ENCODE data around the gene PRKN. TPM values are rescaled to one million over a fixed set of nuclear protein-coding genes. Genes with fewer than 3 reads are reported as not detected.

Gene PRKN
- total RNA-seq, 1 experiment from 2014 or later: 0.46 TPM

- no TSS peak for BruUV-seq (replicated peaks)
- CTCF ChIA-PET: no interaction called here
- TF ChIP-seq TCF7L2 (IDR thresholded peaks at IDR 0.05; ENCODE audit: low read depth, low read length): no peak
- no peak for TF ChIP-seq CTCF (IDR thresholded peaks at IDR 0.05)
- TF ChIP-seq, protein P1, sequence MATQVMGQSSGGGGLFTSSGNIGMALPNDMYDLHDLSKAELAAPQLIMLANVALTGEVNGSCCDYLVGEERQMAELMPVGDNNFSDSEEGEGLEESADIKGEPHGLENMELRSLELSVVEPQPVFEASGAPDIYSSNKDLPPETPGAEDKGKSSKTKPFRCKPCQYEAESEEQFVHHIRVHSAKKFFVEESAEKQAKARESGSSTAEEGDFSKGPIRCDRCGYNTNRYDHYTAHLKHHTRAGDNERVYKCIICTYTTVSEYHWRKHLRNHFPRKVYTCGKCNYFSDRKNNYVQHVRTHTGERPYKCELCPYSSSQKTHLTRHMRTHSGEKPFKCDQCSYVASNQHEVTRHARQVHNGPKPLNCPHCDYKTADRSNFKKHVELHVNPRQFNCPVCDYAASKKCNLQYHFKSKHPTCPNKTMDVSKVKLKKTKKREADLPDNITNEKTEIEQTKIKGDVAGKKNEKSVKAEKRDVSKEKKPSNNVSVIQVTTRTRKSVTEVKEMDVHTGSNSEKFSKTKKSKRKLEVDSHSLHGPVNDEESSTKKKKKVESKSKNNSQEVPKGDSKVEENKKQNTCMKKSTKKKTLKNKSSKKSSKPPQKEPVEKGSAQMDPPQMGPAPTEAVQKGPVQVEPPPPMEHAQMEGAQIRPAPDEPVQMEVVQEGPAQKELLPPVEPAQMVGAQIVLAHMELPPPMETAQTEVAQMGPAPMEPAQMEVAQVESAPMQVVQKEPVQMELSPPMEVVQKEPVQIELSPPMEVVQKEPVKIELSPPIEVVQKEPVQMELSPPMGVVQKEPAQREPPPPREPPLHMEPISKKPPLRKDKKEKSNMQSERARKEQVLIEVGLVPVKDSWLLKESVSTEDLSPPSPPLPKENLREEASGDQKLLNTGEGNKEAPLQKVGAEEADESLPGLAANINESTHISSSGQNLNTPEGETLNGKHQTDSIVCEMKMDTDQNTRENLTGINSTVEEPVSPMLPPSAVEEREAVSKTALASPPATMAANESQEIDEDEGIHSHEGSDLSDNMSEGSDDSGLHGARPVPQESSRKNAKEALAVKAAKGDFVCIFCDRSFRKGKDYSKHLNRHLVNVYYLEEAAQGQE (IDR thresholded peaks at IDR 0.05; ENCODE audit: insufficient read depth in 1 of 2, low read depth in 2 of 2, low read length in 1 of 2): no peak
- no peak for TF ChIP-seq POLR2AphosphoS5 (IDR thresholded peaks at IDR 0.05; ENCODE audit: low read depth, low read length)
- no peak for TF ChIP-seq SIN3A (IDR thresholded peaks at IDR 0.05; ENCODE audit: borderline replicate concordance, insufficient read depth, low read depth, low read length)
- in situ Hi-C loops (cut with HindIII; ENCODE audit: low pct_unique_long_range_greater_than_20kb, low sequenced_read_pairs): no loop called here
- H3K4me3 ChIP-seq (ENCODE audit: low read depth in 2 of 2, low read length in 2 of 2): no peak overlapping the region
- H3K36me3 ChIP-seq (ENCODE audit: control insufficient read depth, insufficient read depth, low read length): no peaks in the 10 kb centered on the region
- DNase-seq (ENCODE audit: low read depth, low spot score) (no peak), ATAC-seq (no peak)
- POLR2A ChIA-PET: interaction anchor here (0.6 kb wide), 1 partner anchor 773 kb away, joined by 5 read pairs; no protein-coding TSS in a partner anchor
- H3K9me3 ChIP-seq (ENCODE audit: control insufficient read depth, insufficient read depth, low read depth, low read length): no peaks in the 10 kb centered on the region
- no peak overlapping the region for H3K27ac ChIP-seq (ENCODE audit: low read length)
- no peaks in the 10 kb centered on the region for H3K4me1 ChIP-seq (ENCODE audit: control insufficient read depth, insufficient read depth, low read length)
- no peaks in the 10 kb centered on the region for H3K27me3 ChIP-seq (ENCODE audit: control insufficient read depth, insufficient read depth, low read length)
- intact Hi-C loops (cut with micrococcal nuclease; ENCODE audit: unreplicated experiment): no loop called here
Observed at GRCh38 chr6:161954077-161954476, 773.5 kb downstream of the PRKN start.

DNA sequence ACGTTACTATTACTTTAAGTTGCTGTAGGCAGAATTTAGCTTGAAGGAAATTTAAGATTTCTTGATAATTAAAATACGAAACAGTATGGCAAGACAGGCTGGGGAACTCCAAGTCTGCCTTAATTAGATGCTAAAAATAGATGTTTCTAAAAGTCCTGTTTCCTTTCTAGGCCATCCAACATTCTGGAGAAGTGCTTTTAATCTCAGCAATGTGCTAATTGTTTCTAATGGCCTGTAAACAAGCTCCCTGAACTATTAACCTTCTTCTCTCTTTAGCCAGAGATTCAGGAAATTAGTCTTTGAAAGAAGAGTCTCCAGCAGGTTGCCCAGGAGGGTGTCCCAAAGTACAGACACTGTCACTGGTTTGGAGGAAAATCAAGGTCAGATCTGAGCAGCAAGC is 776.4 kb downstream of the PRKN start:
- H3K36me3 ChIP-seq (ENCODE audit: control insufficient read depth, insufficient read depth, low read length): no peaks in the 10 kb centered on the region
- POLR2A ChIA-PET: no interaction called here
- no peaks in the 10 kb centered on the region for H3K27me3 ChIP-seq (ENCODE audit: control insufficient read depth, insufficient read depth, low read length)
- BruUV-seq (replicated peaks): no TSS peak
- H3K4me3 ChIP-seq (ENCODE audit: low read depth in 2 of 2, low read length in 2 of 2): no peak overlapping the region
- in situ Hi-C loops (cut with HindIII; ENCODE audit: low pct_unique_long_range_greater_than_20kb, low sequenced_read_pairs) (no loop called here), intact Hi-C loops (cut with micrococcal nuclease; ENCODE audit: unreplicated experiment) (no loop called here)
- DNase-seq (ENCODE audit: low read depth, low spot score) (no peak), ATAC-seq (no peak)
- H3K9me3 ChIP-seq (ENCODE audit: control insufficient read depth, insufficient read depth, low read depth, low read length): no peaks in the 10 kb centered on the region
- TF ChIP-seq TCF7L2 (IDR thresholded peaks at IDR 0.05; ENCODE audit: low read depth, low read length) (no peak), CTCF (IDR thresholded peaks at IDR 0.05) (no peak), POLR2AphosphoS5 (IDR thresholded peaks at IDR 0.05; ENCODE audit: low read depth, low read length) (no peak), SIN3A (IDR thresholded peaks at IDR 0.05; ENCODE audit: borderline replicate concordance, insufficient read depth, low read depth, low read length) (no peak)
- TF ChIP-seq, protein P1 (IDR thresholded peaks at IDR 0.05; ENCODE audit: insufficient read depth in 1 of 2, low read depth in 2 of 2, low read length in 1 of 2): no peak
- no peak overlapping the region for H3K27ac ChIP-seq (ENCODE audit: low read length)
- no peaks in the 10 kb centered on the region for H3K4me1 ChIP-seq (ENCODE audit: control insufficient read depth, insufficient read depth, low read length)
- CTCF ChIA-PET: no interaction called here
